Measurements from ENCODE around the gene ZNF581.

GRCh38 chr19:55633861-55634260 is 9.6 kb upstream of the ZNF581 start:
- TF ChIP-seq CTCF (IDR thresholded peaks at IDR 0.05; ENCODE audit: insufficient read depth, low read length) (no peak), GABPA (IDR thresholded peaks at IDR 0.05; ENCODE audit: low read depth) (no peak)
